ENCODE measurements around the gene GAL3ST1.

GRCh38 chr22:30555282-30556210, 18.9 kb downstream of the GAL3ST1 start:
- TF ChIP-seq CHD1 (IDR thresholded peaks at IDR 0.05; ENCODE audit: low read depth, low read length) = no peak
- no peak for TF ChIP-seq CEBPB (IDR thresholded peaks at IDR 0.05; ENCODE audit: borderline replicate concordance in 1 of 2, low read depth in 2 of 2, low read length in 2 of 2)
- no peak for TF ChIP-seq POLR2AphosphoS5 (IDR thresholded peaks at IDR 0.05; ENCODE audit: low read length)
- TF ChIP-seq ZNF24 (IDR thresholded peaks at IDR 0.05) = no peak
- TF ChIP-seq FOS (IDR thresholded peaks at IDR 0.05; ENCODE audit: borderline replicate concordance, extremely low read depth, insufficient read length) = no peak
- no peak for TF ChIP-seq KDM1A (IDR thresholded peaks at IDR 0.05; ENCODE audit: borderline replicate concordance)
- no peak for TF ChIP-seq NR2F1 (conservative IDR thresholded peaks at IDR 0.05)
- TF ChIP-seq ZBTB4 (CRISPR knock-in tag; IDR thresholded peaks at IDR 0.05) = no peak
- TF ChIP-seq ZNF274 (IDR thresholded peaks at IDR 0.05; ENCODE audit: insufficient read depth, insufficient read length) = no peak

Data from GM12878 (cell line).